ENCODE measurements around the gene VAT1L.

VAT1L gene

GRCh38 chr16:77782694-77783093, 5.7 kb upstream of the VAT1L start:
- no peak for DNase-seq (ENCODE audit: low read depth)

GRCh38 chr16:77784441-77785372, 3.7 kb upstream of the VAT1L start:
- no peak for DNase-seq (ENCODE audit: low read depth)

- no peak for DNase-seq (ENCODE audit: low read depth)
Measured at GRCh38 chr16:77785373-77785764, 3.0 kb upstream of the VAT1L start.

- no peak for DNase-seq (ENCODE audit: low read depth)
Measured at GRCh38 chr16:77786186-77786847, 2.0 kb upstream of the VAT1L start.

GRCh38 chr16:77787452-77787851, 912 bp upstream of the VAT1L start:
- no peak for DNase-seq (ENCODE audit: low read depth)

- no peak for DNase-seq (ENCODE audit: low read depth)
Measured at GRCh38 chr16:77789085-77790008, 983 bp downstream of the VAT1L start.

- no peak for DNase-seq (ENCODE audit: low read depth)
Measured at GRCh38 chr16:77790009-77790372, 1.6 kb downstream of the VAT1L start.

- no peak for DNase-seq (ENCODE audit: low read depth)
Measured at GRCh38 chr16:77790912-77791311, 2.5 kb downstream of the VAT1L start.

- no peak for DNase-seq (ENCODE audit: low read depth)
Measured at GRCh38 chr16:77793417-77793816, 5.1 kb downstream of the VAT1L start.

GRCh38 chr16:77794586-77794985, 6.2 kb downstream of the VAT1L start:
- DNase-seq (ENCODE audit: low read depth): peak; percentile 51

GRCh38 chr16:77801817-77802216, 13.5 kb downstream of the VAT1L start:
- DNase-seq (ENCODE audit: low read depth): no peak

GRCh38 chr16:77805398-77805797, 17.0 kb downstream of the VAT1L start:
- no peak for DNase-seq (ENCODE audit: low read depth)

- DNase-seq (ENCODE audit: low read depth): no peak
Measured at GRCh38 chr16:77807021-77807420, 18.7 kb downstream of the VAT1L start.

GRCh38 chr16:77812856-77813500, 24.6 kb downstream of the VAT1L start:
- peak; percentile 4 for DNase-seq (ENCODE audit: low read depth)

- DNase-seq (ENCODE audit: low read depth): no peak
Measured at GRCh38 chr16:77816293-77816692, 27.9 kb downstream of the VAT1L start.

GRCh38 chr16:77820340-77820739, 32.0 kb downstream of the VAT1L start:
- DNase-seq (ENCODE audit: low read depth): no peak

- no peak for DNase-seq (ENCODE audit: low read depth)
Measured at GRCh38 chr16:77822661-77823060, 34.3 kb downstream of the VAT1L start.

GRCh38 chr16:77823067-77823466, 34.7 kb downstream of the VAT1L start:
- DNase-seq (ENCODE audit: low read depth): no peak

- no peak for DNase-seq (ENCODE audit: low read depth)
Measured at GRCh38 chr16:77825196-77825595, 36.8 kb downstream of the VAT1L start.

GRCh38 chr16:77827032-77827431, 38.7 kb downstream of the VAT1L start:
- DNase-seq (ENCODE audit: low read depth): no peak

- peak; percentile 75 for DNase-seq (ENCODE audit: low read depth)
Measured at GRCh38 chr16:77833921-77834634, 45.7 kb downstream of the VAT1L start.
